Measurements from ENCODE around the gene SH2D3C. TPM values are rescaled to one million over a fixed set of nuclear protein-coding genes. Genes with fewer than 3 reads are reported as not detected.

Gene SH2D3C
- total and polyA plus RNA-seq, 2 of the 4 experiments (the other 2 are of a cell fraction), result under 0.01 to 0.24 TPM

DNA sequence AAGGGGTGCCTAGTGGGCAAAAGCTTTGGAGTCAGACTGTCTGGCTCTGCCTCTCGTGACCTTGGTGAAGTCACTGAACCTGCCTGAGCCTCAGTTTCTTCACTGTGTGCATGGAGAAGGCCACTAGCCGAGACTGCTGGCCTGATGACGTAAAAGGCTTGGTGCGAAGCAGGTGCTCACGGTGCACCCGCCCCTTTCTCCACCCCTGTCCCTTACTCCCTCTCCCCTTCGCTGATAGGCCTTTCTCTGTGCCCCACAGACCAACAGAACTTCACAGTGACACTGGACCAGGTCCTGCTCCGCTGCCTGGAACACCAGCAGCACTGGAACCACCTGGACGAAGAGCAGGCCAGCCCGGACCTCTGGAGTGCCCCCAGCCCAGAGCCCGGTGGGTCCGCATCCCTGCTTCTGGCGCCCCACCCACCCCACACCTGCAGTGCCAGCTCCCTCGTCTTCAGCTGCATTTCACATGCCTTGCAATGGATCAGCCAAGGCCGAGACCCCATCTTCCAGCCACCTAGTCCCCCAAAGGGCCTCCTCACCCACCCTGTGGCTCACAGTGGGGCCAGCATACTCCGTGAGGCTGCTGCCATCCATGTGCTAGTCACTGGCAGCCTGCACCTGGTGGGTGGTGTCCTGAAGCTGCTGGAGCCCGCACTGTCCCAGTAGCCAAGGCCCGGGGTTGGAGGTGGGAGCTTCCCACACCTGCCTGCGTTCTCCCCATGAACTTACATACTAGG lies 34.6 kb upstream of the SH2D3C start:
- DNase-seq (no peak), ATAC-seq (ENCODE audit: low read depth) (no peak)
- Histone ChIP-seq H4K91ac (ENCODE audit: insufficient read depth, low read depth, low read length) (no peak overlapping the region), H2AK5ac (ENCODE audit: low read depth, low read length) (no peak overlapping the region), H2AFZ (replicated peaks; ENCODE audit: low read length, poor library complexity) (no peak overlapping the region), H4K5ac (ENCODE audit: low read depth, low read length) (no peak overlapping the region), H4K8ac (ENCODE audit: low read depth in 2 of 2, low read length in 2 of 2) (no peak overlapping the region), H3K4me1 (ENCODE audit: control insufficient read depth, insufficient read depth, low read length) (peaks cover 11% of the 10 kb centered on the region; the same call in 1 of the 2 replicates), H4K20me1 (ENCODE audit: insufficient read depth, low read length) (peaks cover 19% of the 10 kb centered on the region), H2BK5ac (ENCODE audit: low read depth, low read length, poor library complexity, severe bottlenecking) (no peak overlapping the region), H3K4me3 (ENCODE audit: insufficient read depth, low read depth, low read length) (no peak overlapping the region), H2AK9ac (replicated peaks; ENCODE audit: low read depth, low read length, poor library complexity) (no peak overlapping the region), H3K27me3 (ENCODE audit: control insufficient read depth, insufficient read depth, low read length) (no peaks in the 10 kb centered on the region), H3K9me3 (ENCODE audit: control insufficient read depth, insufficient read depth, low read length) (no peaks in the 10 kb centered on the region), H3K27ac (ENCODE audit: insufficient read depth, low read length) (no peak overlapping the region), H2BK15ac (ENCODE audit: low read depth, low read length) (no peak overlapping the region), H3K18ac (ENCODE audit: low read depth, low read length) (no peak overlapping the region), H2BK120ac (ENCODE audit: low read depth, low read length) (no peak overlapping the region), H3K9ac (ENCODE audit: low read depth, low read length) (no peak overlapping the region), H3K4me2 (ENCODE audit: low read depth, low read length) (no peak overlapping the region), H3K56ac (ENCODE audit: extremely low read depth, insufficient read depth, low read length) (no peak overlapping the region), H3K14ac (replicated peaks; ENCODE audit: low read depth, low read length) (no peak overlapping the region), H3K23ac (ENCODE audit: low read depth, low read length) (no peak overlapping the region), H3K79me1 (ENCODE audit: low read depth in 1 of 2, low read length in 2 of 2) (peaks cover 15 to 25% of the 10 kb centered on the region in 2 experiments), H3K36me3 (ENCODE audit: control insufficient read depth, insufficient read depth, low read length) (peaks cover 79% of the 10 kb centered on the region), H3K4ac (ENCODE audit: low read depth, low read length) (no peak overlapping the region), H3K9me1 (ENCODE audit: insufficient read depth, low read length) (no peaks in the 10 kb centered on the region; the same call in 1 of the 2 replicates), H2BK20ac (ENCODE audit: low read depth, low read length) (no peak overlapping the region)
- no peak for TF ChIP-seq MAFK (IDR thresholded peaks at IDR 0.05; ENCODE audit: low read depth, low read length)
- no peak for TF ChIP-seq NFE2L2 (IDR thresholded peaks at IDR 0.05; ENCODE audit: low read depth, low read length)
- TF ChIP-seq CHD1 (IDR thresholded peaks at IDR 0.05; ENCODE audit: low read depth, low read length), result no peak
- TF ChIP-seq FOS (IDR thresholded peaks at IDR 0.05; ENCODE audit: low read depth, low read length), result no peak
- TF ChIP-seq, protein P1, sequence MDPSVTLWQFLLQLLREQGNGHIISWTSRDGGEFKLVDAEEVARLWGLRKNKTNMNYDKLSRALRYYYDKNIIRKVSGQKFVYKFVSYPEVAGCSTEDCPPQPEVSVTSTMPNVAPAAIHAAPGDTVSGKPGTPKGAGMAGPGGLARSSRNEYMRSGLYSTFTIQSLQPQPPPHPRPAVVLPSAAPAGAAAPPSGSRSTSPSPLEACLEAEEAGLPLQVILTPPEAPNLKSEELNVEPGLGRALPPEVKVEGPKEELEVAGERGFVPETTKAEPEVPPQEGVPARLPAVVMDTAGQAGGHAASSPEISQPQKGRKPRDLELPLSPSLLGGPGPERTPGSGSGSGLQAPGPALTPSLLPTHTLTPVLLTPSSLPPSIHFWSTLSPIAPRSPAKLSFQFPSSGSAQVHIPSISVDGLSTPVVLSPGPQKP (IDR thresholded peaks at IDR 0.05; ENCODE audit: borderline replicate concordance, low read depth, low read length), result no peak
- no peak for TF ChIP-seq MXI1 (IDR thresholded peaks at IDR 0.05; ENCODE audit: borderline replicate concordance, low read depth, low read length)
- TF ChIP-seq, protein P2, sequence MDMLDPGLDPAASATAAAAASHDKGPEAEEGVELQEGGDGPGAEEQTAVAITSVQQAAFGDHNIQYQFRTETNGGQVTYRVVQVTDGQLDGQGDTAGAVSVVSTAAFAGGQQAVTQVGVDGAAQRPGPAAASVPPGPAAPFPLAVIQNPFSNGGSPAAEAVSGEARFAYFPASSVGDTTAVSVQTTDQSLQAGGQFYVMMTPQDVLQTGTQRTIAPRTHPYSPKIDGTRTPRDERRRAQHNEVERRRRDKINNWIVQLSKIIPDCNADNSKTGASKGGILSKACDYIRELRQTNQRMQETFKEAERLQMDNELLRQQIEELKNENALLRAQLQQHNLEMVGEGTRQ (IDR thresholded peaks at IDR 0.05; ENCODE audit: low read depth, low read length), result no peak
- TF ChIP-seq RAD21 (IDR thresholded peaks at IDR 0.05; ENCODE audit: low read length), result no peak
- TF ChIP-seq RFX5 (IDR thresholded peaks at IDR 0.05; ENCODE audit: low read depth, low read length), result no peak
- no peak for TF ChIP-seq CEBPB (IDR thresholded peaks at IDR 0.05; ENCODE audit: low read depth, low read length)
- TF ChIP-seq, protein P3, sequence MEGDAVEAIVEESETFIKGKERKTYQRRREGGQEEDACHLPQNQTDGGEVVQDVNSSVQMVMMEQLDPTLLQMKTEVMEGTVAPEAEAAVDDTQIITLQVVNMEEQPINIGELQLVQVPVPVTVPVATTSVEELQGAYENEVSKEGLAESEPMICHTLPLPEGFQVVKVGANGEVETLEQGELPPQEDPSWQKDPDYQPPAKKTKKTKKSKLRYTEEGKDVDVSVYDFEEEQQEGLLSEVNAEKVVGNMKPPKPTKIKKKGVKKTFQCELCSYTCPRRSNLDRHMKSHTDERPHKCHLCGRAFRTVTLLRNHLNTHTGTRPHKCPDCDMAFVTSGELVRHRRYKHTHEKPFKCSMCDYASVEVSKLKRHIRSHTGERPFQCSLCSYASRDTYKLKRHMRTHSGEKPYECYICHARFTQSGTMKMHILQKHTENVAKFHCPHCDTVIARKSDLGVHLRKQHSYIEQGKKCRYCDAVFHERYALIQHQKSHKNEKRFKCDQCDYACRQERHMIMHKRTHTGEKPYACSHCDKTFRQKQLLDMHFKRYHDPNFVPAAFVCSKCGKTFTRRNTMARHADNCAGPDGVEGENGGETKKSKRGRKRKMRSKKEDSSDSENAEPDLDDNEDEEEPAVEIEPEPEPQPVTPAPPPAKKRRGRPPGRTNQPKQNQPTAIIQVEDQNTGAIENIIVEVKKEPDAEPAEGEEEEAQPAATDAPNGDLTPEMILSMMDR (conservative IDR thresholded peaks at IDR 0.05; ENCODE audit: low read depth, low read length), result no peak
- TF ChIP-seq BHLHE40 (IDR thresholded peaks at IDR 0.05; ENCODE audit: low read depth, low read length), result no peak
- TF ChIP-seq RCOR1 (IDR thresholded peaks at IDR 0.05; ENCODE audit: insufficient replicate concordance, low read length), result no peak
- no peak for TF ChIP-seq MAZ (IDR thresholded peaks at IDR 0.05; ENCODE audit: borderline replicate concordance, low read depth, low read length)
- ChIA-PET CTCF (no interaction called here), POLR2A (ENCODE audit: unreplicated experiment) (no interaction called here)
- 91% methylated on average over 6 of the region's 19 CpGs; no CpG with 5 or more reads in 1 of the 2 experiments for WGBS, 2 experiments (ENCODE audit: extremely low coverage in 2 of 2, insufficient read length in 1 of 2)
- intact Hi-C loops (cut with micrococcal nuclease), result no loop called here
- dilution Hi-C loops (cut with HindIII; ENCODE audit: low sequenced_read_pairs, unreplicated experiment), result no loop called here
- BruUV-seq (replicated peaks), result no TSS peak
- in situ Hi-C loops (cut with MboI; ENCODE audit: low sequenced_read_pairs), result no loop called here

Measured in IMR-90 (cell line).